ENCODE measurements around the gene SPON1.

GRCh38 chr11:14242733-14243132 lies 280.2 kb downstream of the SPON1 start:
- TF ChIP-seq EZH2 (IDR thresholded peaks at IDR 0.05; ENCODE audit: insufficient read depth, poor library complexity, severe bottlenecking) (no peak), EZH2phosphoT487 (IDR thresholded peaks at IDR 0.05; ENCODE audit: insufficient read depth, low read depth) (no peak)

Data from GM23248 (cell line).